Measurements from ENCODE around the gene GPS1. TPM values are rescaled to one million over a fixed set of nuclear protein-coding genes. Genes with fewer than 3 reads are reported as not detected.

The GPS1 gene
- total RNA-seq, 1 donor from 2014 or later = 102 TPM

DNA sequence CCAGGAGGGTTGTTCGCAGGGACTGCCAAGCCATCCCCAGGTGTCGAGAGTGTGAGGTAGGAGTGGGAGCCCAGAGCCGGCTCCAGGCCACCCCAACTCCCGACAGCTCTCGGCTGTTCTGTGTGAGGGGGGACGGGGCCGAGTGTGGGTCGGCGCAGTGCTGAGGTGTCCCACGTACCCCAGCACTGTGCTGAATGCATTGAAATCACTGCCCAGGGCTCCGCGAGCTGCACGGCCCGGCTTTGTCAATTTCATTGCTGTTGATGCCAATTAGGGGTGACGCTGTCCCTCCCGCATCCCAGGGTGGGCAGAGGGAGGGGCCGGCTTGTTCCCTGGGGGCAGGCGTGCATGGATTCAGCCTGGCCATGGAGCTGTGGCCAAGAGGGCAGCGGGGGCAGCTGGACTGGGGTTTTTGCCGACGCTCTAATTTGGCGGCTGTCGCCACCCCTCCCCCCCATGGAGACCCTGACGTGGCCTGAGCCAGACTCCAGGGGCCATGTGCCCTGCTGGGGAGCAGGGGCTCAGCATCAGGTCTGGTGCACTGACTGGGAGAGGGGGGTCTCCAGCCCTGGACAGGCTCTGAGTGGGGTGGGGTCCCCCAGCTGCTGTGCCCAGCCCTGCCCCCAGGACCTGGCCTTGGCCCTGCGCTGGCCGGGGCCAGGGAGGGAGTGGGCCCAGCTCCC is 43.3 kb upstream of the GPS1 start:
- Mint-ChIP-seq H3K4me3 (ENCODE audit: unreplicated experiment) (no peak overlapping the region), H3K4me1 (ENCODE audit: low read depth, unreplicated experiment) (peaks cover 10% of the 10 kb centered on the region), H3K9me3 (ENCODE audit: unreplicated experiment) (no peaks in the 10 kb centered on the region), H3K36me3 (ENCODE audit: low read depth, unreplicated experiment) (no peaks in the 10 kb centered on the region), H3K27ac (ENCODE audit: unreplicated experiment) (no peak overlapping the region), H3K27me3 (ENCODE audit: low read depth, unreplicated experiment) (no peaks in the 10 kb centered on the region)
- no peaks in the 10 kb centered on the region for H3K79me2 ChIP-seq (ENCODE audit: insufficient read depth, low read length)
- no peak for FAIRE-seq
- no peaks in the 10 kb centered on the region for H3K9me3 ChIP-seq (ENCODE audit: insufficient read depth, low read depth, low read length)
- no peaks in the 10 kb centered on the region for H3K36me3 ChIP-seq (ENCODE audit: insufficient read depth, low read length)
- H3K27ac ChIP-seq (ENCODE audit: low read depth, low read length) = no peak overlapping the region
- no peak overlapping the region for H2AFZ ChIP-seq (ENCODE audit: low read depth, low read length)
- no peak for TF ChIP-seq EZH2 (IDR thresholded peaks at IDR 0.05; ENCODE audit: insufficient read depth, low read length)
- TF ChIP-seq, protein P1, sequence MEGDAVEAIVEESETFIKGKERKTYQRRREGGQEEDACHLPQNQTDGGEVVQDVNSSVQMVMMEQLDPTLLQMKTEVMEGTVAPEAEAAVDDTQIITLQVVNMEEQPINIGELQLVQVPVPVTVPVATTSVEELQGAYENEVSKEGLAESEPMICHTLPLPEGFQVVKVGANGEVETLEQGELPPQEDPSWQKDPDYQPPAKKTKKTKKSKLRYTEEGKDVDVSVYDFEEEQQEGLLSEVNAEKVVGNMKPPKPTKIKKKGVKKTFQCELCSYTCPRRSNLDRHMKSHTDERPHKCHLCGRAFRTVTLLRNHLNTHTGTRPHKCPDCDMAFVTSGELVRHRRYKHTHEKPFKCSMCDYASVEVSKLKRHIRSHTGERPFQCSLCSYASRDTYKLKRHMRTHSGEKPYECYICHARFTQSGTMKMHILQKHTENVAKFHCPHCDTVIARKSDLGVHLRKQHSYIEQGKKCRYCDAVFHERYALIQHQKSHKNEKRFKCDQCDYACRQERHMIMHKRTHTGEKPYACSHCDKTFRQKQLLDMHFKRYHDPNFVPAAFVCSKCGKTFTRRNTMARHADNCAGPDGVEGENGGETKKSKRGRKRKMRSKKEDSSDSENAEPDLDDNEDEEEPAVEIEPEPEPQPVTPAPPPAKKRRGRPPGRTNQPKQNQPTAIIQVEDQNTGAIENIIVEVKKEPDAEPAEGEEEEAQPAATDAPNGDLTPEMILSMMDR (IDR thresholded peaks at IDR 0.05; ENCODE audit: insufficient read depth, low read depth, low read length) = no peak
- H3K9ac ChIP-seq (ENCODE audit: low read length) = no peak overlapping the region
- DNase-seq (ENCODE audit: low read depth) = no peak
- H3K27me3 ChIP-seq (ENCODE audit: insufficient read depth, low read length) = no peaks in the 10 kb centered on the region
- H3K4me3 ChIP-seq (ENCODE audit: insufficient read depth, low read depth, low read length) = no peak overlapping the region
- H3K4me2 ChIP-seq (ENCODE audit: low read length) = no peak overlapping the region
- peaks cover 32% of the 10 kb centered on the region for H3K4me1 ChIP-seq (ENCODE audit: insufficient read depth, low read length)
- peaks cover 6% of the 10 kb centered on the region for H4K20me1 ChIP-seq (ENCODE audit: insufficient read depth, low read length)

DNA sequence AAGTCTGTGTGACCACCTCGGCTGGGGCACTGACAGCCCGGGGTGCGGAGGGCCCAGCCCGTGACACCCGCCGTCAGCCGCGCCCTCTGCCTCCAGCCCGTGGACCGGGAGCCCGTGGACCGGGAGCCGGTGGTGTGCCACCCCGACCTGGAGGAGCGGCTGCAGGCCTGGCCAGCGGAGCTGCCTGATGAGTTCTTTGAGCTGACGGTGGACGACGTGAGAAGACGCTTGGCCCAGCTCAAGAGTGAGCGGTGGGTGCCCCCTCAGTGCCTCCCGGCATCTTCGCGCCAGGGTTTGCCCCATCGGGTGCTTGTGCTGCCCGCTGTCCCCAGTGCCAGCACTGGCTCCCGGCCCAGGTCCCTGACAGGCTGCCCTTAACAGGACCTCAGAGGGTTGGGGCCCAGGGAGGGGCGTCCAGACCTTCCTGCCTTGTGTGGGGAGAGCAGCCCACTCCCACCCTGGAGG is 42.7 kb upstream of the GPS1 start:
- Mint-ChIP-seq H3K27ac (ENCODE audit: unreplicated experiment) (no peak overlapping the region), H3K9me3 (ENCODE audit: unreplicated experiment) (no peaks in the 10 kb centered on the region), H3K36me3 (ENCODE audit: low read depth, unreplicated experiment) (no peaks in the 10 kb centered on the region), H3K4me3 (ENCODE audit: unreplicated experiment) (no peak overlapping the region), H3K27me3 (ENCODE audit: low read depth, unreplicated experiment) (no peaks in the 10 kb centered on the region), H3K4me1 (ENCODE audit: low read depth, unreplicated experiment) (peaks cover 6% of the 10 kb centered on the region)
- Histone ChIP-seq H3K4me2 (ENCODE audit: low read length) (no peak overlapping the region), H3K79me2 (ENCODE audit: insufficient read depth, low read length) (no peaks in the 10 kb centered on the region), H2AFZ (ENCODE audit: low read depth, low read length) (no peak overlapping the region), H3K4me1 (ENCODE audit: insufficient read depth, low read length) (peaks cover 29% of the 10 kb centered on the region), H3K4me3 (ENCODE audit: insufficient read depth, low read depth, low read length) (no peak overlapping the region), H4K20me1 (ENCODE audit: insufficient read depth, low read length) (peaks cover 6% of the 10 kb centered on the region), H3K9me3 (ENCODE audit: insufficient read depth, low read depth, low read length) (no peaks in the 10 kb centered on the region), H3K27ac (ENCODE audit: low read depth, low read length) (no peak overlapping the region), H3K36me3 (ENCODE audit: insufficient read depth, low read length) (no peaks in the 10 kb centered on the region), H3K27me3 (ENCODE audit: insufficient read depth, low read length) (no peaks in the 10 kb centered on the region), H3K9ac (ENCODE audit: low read length) (no peak overlapping the region)
- TF ChIP-seq, protein P1 (IDR thresholded peaks at IDR 0.05; ENCODE audit: insufficient read depth, low read depth, low read length) = no peak
- TF ChIP-seq EZH2 (IDR thresholded peaks at IDR 0.05; ENCODE audit: insufficient read depth, low read length) = no peak
- FAIRE-seq (no peak), DNase-seq (ENCODE audit: low read depth) (no peak)

DNA sequence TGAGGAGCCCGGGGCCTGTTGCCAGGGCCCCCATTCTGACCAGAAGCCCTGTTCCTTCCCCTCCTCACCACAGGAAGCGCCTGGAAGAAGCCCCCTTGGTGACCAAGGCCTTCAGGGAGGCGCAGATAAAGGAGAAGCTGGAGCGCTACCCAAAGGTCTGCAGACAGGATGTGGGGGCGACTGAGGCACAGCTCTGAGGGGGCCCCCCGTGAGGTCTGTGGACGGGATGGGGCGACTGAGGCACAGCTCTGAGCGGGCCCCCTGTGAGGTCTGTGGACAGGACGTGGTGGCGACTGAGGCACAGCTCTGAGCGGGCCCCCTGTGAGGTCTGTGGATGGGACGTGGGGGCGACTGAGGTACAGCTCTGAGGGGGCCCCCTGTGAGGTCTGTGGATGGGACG is 42.3 kb upstream of the GPS1 start:
- FAIRE-seq (no peak), DNase-seq (ENCODE audit: low read depth) (no peak)
- no peak overlapping the region for H2AFZ ChIP-seq (ENCODE audit: low read depth, low read length)
- peaks cover 6% of the 10 kb centered on the region for H4K20me1 ChIP-seq (ENCODE audit: insufficient read depth, low read length)
- H3K4me1 Mint-ChIP-seq (ENCODE audit: low read depth, unreplicated experiment) = peaks cover 6% of the 10 kb centered on the region
- H3K36me3 ChIP-seq (ENCODE audit: insufficient read depth, low read length) = no peaks in the 10 kb centered on the region
- H3K4me3 ChIP-seq (ENCODE audit: insufficient read depth, low read depth, low read length) = no peak overlapping the region
- H3K9me3 ChIP-seq (ENCODE audit: insufficient read depth, low read depth, low read length) = no peaks in the 10 kb centered on the region
- H3K27me3 Mint-ChIP-seq (ENCODE audit: low read depth, unreplicated experiment) = no peaks in the 10 kb centered on the region
- no peak overlapping the region for H3K4me2 ChIP-seq (ENCODE audit: low read length)
- H3K4me3 Mint-ChIP-seq (ENCODE audit: unreplicated experiment) = no peak overlapping the region
- TF ChIP-seq, protein P1 (IDR thresholded peaks at IDR 0.05; ENCODE audit: insufficient read depth, low read depth, low read length) = no peak
- TF ChIP-seq EZH2 (IDR thresholded peaks at IDR 0.05; ENCODE audit: insufficient read depth, low read length) = no peak
- no peaks in the 10 kb centered on the region for H3K9me3 Mint-ChIP-seq (ENCODE audit: unreplicated experiment)
- no peaks in the 10 kb centered on the region for H3K27me3 ChIP-seq (ENCODE audit: insufficient read depth, low read length)
- no peaks in the 10 kb centered on the region for H3K79me2 ChIP-seq (ENCODE audit: insufficient read depth, low read length)
- no peak overlapping the region for H3K9ac ChIP-seq (ENCODE audit: low read length)
- no peak overlapping the region for H3K27ac ChIP-seq (ENCODE audit: low read depth, low read length)
- H3K36me3 Mint-ChIP-seq (ENCODE audit: low read depth, unreplicated experiment) = no peaks in the 10 kb centered on the region
- no peak overlapping the region for H3K27ac Mint-ChIP-seq (ENCODE audit: unreplicated experiment)
- H3K4me1 ChIP-seq (ENCODE audit: insufficient read depth, low read length) = peaks cover 25% of the 10 kb centered on the region
